ENCODE results near the gene SELENBP1. TPM values are rescaled to one million over a fixed set of nuclear protein-coding genes. Genes with fewer than 3 reads are reported as not detected.

SELENBP1 gene
- 60.4 TPM for total RNA-seq

GRCh38 chr1:151372058-151372934 is at the start of gene SELENBP1:
SELENBP1 (minus strand) TSS chr1:151372705; CDS start chr1:151372641, 64 bp downstream.

GRCh38 chr1:151399324-151400171 is 27.0 kb upstream of the SELENBP1 start, which contains the start of gene PSMB4:
PSMB4 (plus strand) TSS chr1:151399573; CDS start chr1:151399588, 15 bp downstream.

GRCh38 chr1:151346769-151347522 is 25.6 kb downstream of the SELENBP1 start, which contains the start of gene RFX5:
RFX5 (minus strand) TSS chr1:151347252; CDS start chr1:151346320, 932 bp downstream.

DNA sequence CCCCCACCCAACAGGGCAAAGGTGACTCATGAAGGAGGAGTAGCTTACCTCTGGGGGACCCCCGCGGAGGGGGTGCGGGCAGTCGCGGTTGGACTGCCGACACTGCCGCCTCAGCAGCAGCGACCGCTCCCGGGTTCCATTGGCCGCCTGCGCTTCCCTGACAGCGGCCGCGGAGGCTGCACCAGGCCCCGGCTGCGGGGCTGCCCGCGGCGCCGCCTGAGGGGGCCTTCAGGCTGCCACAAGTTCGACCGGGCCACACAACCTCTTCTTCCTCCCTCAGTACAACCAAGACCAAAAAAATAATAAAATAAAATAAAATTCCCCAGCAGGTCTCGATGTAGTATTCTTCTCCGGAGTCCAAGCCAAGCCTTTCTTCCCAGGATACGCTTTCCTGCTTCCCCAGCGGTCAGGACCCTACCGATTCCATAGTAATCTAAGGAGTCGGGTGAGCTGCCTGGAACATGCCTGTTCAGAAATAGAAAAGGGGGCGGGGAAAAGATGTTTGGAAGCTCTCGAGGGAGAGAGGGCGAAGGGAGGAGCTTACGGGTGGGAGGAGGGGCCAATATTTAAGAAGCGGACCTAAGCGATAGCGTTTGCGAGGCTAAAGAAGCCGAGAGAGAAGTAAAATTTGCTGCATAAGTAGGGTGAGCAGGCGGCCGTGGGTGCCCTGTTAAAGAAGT is 45.1 kb downstream of the SELENBP1 start, which contains the start of gene PI4KB:
PI4KB (minus strand) TSS at position 194 of the 680 bp plus-strand sequence. CDS start 10,935 bp downstream, outside the sequence.

Other genes with a start within 250 kb of the SELENBP1 start
- 39.0 TPM for gene SEMA6C, start 226.1 kb downstream of the SELENBP1 start, total RNA-seq
- 2.3 TPM for gene TNFAIP8L2, start 216.1 kb downstream of the SELENBP1 start, total RNA-seq
- gene LYSMD1, start 206.8 kb downstream of the SELENBP1 start, total RNA-seq: 12.6 TPM
- gene SCNM1, start 206.6 kb downstream of the SELENBP1 start, total RNA-seq: 20.4 TPM
- gene TMOD4, start 196.7 kb downstream of the SELENBP1 start, total RNA-seq: 12.4 TPM
- gene VPS72, start 182.5 kb downstream of the SELENBP1 start, total RNA-seq: 26.0 TPM
- 70.8 TPM for gene PIP5K1A, start 174.2 kb downstream of the SELENBP1 start, total RNA-seq
- 97.2 TPM for gene PSMD4, start 118.0 kb downstream of the SELENBP1 start, total RNA-seq
- gene ZNF687, start 90.4 kb downstream of the SELENBP1 start, total RNA-seq: 28.6 TPM
- gene PI4KB, start 45.3 kb downstream of the SELENBP1 start, total RNA-seq: 54.5 TPM
- gene RFX5, start 25.5 kb downstream of the SELENBP1 start, total RNA-seq: 31.6 TPM
- 176 TPM for gene PSMB4, start 26.9 kb upstream of the SELENBP1 start, total RNA-seq
- gene POGZ, start 86.8 kb upstream of the SELENBP1 start, total RNA-seq: 108 TPM
- gene CGN, start 138.7 kb upstream of the SELENBP1 start, total RNA-seq: 20.6 TPM
- 12.8 TPM for gene TUFT1, start 167.6 kb upstream of the SELENBP1 start, total RNA-seq
- 44.3 TPM for gene SNX27, start 239.3 kb upstream of the SELENBP1 start, total RNA-seq